Measurements from ENCODE around the gene PIK3C2B.

PIK3C2B gene

GRCh38 chr1:204477036-204477740 lies 17.4 kb downstream of the PIK3C2B start:
- DNase-seq, result no peak

GRCh38 chr1:204476563-204476962 lies 18.0 kb downstream of the PIK3C2B start:
- no peak for DNase-seq

GRCh38 chr1:204475656-204476432 lies 18.8 kb downstream of the PIK3C2B start:
- DNase-seq, result no peak

DNA sequence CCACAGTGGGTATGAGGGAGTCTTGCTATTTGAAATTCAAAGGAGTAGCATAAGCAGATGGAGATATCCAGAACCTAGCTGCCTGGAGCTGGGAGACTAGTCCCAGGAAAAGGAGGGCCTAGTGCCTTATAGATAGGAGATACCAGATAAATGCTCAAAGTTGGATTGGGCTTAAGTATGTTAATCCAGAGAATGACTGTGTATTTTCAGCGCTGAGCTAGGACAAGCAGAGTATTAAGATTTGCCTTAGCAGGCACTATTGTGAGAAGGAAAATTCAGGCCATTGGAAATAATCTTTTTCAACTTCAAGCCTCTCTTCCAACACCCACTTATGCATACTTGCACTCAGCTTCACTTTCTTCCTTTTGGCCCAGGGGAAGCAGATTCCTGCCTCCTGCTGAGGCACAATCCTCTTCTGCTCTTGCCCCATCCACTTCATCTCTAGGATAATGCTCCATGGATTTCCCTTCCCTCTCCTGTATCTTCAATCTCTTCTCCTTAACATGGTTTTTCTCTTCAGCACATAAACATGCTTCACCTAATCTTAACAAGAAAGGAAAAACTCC lies 21.1 kb downstream of the PIK3C2B start:
- DNase-seq, result no peak

DNA sequence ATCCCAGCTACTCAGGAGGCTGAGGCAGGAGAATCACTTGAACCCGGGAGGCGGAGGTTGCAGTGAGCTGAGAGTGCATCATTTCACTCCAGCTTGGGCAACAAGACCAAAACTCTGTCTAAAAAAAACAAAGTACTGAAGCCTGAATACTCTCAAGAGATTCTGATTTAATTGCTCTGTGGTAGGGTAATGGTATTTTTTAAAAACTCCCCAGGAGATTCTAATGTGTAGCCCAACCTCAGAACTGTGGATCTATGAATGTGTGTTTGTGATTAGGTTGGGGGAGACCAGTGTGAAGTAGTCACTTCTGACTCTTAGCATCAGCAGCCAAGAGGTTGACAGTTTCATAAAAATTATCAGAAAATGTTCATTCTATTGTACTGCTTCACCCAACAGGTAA lies 21.9 kb downstream of the PIK3C2B start:
- no peak for DNase-seq

DNA sequence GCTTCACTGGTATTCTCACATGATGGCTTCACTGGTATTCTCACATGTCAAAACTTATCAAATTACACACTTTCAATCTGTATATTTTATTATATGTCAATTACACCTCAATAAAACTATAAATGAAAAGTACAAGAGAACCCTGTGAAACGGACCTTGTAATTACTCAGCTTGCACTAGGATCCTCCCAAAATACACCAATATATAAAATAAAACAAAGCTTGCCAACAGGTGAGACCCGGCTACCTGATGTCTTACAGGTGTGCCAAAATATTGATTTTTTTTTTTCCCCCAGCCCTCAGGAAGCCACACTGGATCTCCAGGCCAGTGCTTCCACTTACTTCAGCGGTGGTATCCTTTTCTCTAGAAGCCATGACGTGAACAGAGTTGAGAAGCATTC lies 22.9 kb downstream of the PIK3C2B start:
- DNase-seq, result no peak

GRCh38 chr1:204469304-204469703 lies 25.3 kb downstream of the PIK3C2B start:
- DNase-seq, result no peak

GRCh38 chr1:204468766-204469302 lies 25.8 kb downstream of the PIK3C2B start:
- no peak for DNase-seq

DNA sequence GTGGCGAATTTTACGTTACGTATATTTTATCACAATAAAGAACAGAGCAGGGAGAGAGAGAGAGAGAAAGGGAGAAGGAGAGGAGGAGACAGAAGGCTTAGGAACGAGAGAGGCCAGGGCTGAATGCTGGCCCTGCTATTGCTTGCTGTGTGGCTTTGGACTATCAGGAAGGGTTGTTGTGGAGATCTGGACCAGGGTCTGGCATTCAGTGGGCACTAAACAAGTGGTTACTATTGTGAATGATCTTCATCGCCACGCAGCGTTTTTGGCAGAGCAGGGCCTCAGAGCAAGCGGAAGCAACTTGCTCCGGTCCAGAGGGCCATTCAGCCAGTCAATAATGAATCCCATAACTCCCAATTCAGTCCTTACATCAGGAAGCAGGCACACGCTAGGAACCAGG lies 26.4 kb downstream of the PIK3C2B start:
- DNase-seq, result no peak

DNA sequence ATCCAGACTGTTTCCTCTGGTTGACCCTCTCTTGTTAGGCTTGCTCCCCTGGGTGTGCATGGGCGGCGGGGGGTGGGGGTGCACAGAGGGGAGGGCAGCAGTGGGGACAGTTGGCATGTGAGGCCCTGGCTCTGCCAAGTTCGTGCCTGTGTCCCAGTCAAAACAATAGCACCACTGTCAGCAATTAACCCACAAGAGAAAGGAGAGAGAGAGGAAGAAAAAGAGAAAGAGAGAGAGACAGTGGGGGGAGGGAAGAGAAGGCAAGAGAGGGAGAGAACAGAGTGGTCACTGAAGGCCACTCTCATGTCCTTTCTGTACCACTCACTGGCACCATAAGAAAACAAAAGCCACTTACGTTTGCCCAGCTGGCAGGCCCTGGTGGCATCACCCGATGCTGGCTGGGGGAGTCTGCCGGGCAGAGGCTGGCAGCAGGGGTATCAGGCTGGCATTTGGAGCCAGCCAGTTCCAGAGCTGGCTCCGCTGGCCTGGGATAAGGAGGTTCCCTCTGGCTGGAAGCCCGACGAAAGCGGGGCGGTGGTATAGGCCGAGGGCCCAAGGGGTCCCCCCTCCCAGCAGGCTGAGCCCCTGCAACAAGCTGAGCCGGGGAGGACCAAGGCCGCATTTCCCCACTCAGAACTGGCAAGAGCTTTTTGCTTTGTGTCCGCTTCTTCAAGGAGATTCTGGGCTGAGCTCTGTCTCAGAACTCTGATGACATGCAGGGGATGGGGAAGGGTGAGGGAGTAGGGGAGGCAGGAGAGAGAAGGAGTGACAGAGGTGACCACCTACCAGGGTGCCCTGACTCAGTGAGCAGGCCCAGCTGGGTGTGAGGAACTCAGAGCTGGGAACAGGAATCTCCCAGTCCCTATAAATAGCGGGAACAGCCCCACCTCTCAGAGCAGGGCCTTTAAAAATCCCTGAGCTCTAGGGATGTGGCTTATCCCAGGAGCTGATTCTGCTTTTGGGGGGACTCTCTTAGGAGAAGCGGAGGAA lies 27.9 kb downstream of the PIK3C2B start:
- no peak for DNase-seq

- no peak for DNase-seq
These were observed 28.8 kb downstream of the PIK3C2B start for GRCh38 chr1:204465546-204466415.

DNA sequence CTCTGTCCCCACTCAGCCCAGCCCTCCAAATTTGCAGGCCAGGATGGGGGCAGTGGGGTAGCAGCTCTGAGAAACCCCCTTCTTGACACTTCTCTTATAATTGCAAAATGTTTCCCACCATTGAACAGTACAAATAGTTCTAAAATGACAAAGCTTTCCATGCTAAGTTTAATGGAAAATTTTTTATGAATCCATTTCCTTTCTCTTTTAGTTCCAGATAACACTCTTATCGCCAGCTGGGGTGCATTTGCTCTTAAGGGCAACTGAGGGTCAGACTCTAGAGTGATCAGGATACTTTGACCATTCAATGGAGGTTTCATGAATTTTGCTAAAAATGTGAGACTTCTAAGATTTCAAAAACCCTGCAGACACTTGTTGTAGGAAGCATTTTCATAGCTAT lies 29.9 kb downstream of the PIK3C2B start:
- no peak for DNase-seq

DNA sequence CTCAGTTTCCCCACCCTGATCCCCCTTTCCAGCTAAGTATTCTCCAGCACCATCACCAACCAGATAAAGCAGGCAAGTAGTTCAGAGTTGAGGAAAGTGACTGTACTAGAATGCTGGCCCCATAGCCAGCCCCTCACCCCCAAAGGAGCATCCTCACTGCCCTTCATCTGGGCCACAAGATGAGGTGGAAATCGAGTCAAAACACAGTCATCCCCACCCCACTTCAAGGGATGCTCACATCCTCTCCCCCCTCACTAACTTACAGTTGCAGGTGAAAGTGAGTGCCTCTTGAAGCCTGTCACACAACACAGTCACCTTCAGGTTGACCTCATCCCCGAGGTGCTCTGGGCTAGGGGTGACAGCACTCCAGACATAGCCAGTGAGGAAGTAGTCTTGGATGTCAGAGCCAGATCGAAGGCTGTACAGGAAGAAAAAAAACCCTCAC lies 30.4 kb downstream of the PIK3C2B start:
- DNase-seq, result no peak

- DNase-seq, result no peak
These were observed 31.2 kb downstream of the PIK3C2B start for GRCh38 chr1:204463125-204464060.

GRCh38 chr1:204462229-204462561 lies 32.4 kb downstream of the PIK3C2B start:
- DNase-seq, result no peak

DNA sequence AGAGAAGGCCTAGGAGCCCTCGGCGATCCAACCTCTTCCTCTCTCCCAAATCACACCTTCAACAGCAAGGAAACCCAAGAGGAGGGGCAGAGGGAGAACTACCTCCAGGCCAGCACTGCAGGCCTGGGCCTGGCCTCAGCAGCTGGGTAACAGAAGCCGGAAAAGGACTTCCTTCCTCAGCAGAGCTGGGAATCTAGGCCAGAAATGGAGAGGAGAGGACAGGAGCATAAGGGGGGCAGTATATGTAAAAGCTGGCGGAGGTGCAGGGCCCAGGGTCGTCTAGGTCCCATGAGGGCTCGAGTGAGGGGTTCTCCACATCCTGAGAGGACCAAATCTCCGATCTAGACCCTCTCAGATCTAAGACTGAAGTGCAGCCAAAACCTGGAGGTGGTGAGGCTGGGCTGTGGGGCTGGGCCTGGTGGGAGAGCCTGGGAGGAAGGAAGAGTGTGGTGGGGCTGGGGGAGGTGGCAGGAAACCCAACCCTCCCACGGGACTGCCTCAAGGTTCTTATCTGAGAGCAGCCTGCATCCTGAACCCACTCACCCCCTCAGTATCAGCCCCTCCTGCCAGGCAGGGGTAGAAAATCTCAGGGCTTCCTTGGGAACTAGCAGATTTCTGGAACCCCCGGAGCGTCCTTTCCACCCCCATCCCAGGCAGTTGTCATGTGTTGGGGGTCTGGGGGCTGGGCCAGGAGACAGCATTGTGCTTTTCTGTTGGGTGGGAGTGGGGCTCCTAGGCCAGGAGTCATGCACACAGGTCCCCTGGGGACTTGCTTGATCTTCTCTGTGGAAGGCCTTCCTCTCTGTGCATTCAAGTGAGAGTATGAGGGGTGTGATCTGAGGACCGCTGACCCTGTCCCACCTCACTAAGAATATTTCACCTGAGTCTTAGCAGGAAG lies 33.0 kb downstream of the PIK3C2B start:
- no peak for DNase-seq

DNA sequence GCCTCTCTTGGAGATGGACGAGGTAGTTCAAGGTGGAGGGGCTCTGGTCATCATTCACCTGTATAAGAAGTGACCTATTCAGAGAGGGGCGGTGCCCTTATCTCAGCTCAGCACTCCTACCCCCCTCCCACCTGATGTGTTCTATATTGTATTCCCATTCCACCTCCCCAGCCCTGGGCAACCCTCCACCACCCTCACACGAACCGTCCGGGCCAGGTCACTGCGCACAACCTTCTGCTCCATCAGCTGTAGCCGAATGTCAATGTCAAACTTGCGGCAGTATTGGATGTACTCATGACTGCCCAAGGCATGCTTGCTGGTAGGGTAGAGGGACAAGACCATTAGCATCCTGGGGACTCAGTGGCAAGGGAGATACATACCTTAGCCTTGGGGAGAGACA lies 34.3 kb downstream of the PIK3C2B start:
- DNase-seq, result no peak

- DNase-seq, result no peak
These were observed 34.9 kb downstream of the PIK3C2B start for GRCh38 chr1:204459706-204460105.

DNA sequence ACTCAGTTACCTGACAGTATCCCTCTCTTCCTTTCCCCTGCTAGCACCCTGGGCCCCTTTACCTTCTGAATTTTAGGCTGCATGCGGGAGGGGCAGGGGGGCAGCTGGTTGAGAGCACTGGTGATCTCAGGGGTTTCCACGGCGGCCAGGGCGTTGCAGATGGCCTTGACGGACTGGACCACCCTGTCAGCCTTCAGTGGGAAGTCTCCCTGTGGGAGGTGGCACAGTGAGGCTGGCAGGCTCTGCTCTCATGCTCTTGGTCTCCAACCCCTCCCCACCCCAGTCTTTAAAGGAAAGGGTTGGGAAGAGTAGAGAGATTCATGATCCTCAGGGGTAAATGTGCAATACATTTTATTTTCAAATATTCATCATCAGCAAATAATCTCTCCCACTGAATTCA lies 36.9 kb downstream of the PIK3C2B start:
- no peak for DNase-seq

All from activated naive CD4-positive, alpha-beta T cell (primary cell).